ENCODE results near the gene GALNT15. TPM values are rescaled to one million over a fixed set of nuclear protein-coding genes. Genes with fewer than 3 reads are reported as not detected.

Gene GALNT15
- polyA plus RNA-seq, 1 experiment, result 5.4 TPM

DNA sequence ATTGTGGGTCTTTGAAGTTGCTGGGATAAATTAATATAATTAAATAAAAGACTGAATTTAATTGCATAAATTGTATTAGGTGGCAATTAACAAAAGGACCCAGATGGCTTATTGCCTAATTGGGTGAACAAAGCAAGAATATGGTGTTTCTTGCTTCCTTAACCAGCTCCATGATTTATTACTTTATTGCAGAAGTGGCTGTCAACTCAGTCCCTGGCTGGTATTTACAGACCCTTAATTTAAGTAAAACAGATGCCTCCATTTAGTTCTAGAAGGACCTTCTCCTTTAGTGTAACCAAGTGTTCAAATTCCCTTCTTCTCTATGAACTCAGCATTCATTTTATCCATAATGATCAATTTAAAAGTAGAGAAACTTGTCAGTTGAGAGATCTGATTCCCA is 55.2 kb downstream of the GALNT15 start:
- no peak for DNase-seq (ENCODE audit: low read depth)
- TF ChIP-seq, protein P1, sequence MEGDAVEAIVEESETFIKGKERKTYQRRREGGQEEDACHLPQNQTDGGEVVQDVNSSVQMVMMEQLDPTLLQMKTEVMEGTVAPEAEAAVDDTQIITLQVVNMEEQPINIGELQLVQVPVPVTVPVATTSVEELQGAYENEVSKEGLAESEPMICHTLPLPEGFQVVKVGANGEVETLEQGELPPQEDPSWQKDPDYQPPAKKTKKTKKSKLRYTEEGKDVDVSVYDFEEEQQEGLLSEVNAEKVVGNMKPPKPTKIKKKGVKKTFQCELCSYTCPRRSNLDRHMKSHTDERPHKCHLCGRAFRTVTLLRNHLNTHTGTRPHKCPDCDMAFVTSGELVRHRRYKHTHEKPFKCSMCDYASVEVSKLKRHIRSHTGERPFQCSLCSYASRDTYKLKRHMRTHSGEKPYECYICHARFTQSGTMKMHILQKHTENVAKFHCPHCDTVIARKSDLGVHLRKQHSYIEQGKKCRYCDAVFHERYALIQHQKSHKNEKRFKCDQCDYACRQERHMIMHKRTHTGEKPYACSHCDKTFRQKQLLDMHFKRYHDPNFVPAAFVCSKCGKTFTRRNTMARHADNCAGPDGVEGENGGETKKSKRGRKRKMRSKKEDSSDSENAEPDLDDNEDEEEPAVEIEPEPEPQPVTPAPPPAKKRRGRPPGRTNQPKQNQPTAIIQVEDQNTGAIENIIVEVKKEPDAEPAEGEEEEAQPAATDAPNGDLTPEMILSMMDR (IDR thresholded peaks at IDR 0.05; ENCODE audit: insufficient read depth, low read depth, low read length), result no peak
- Histone ChIP-seq H3K4me3 (ENCODE audit: low read depth, low read length) (no peak overlapping the region), H3K36me3 (ENCODE audit: control insufficient read depth, insufficient read depth, low read length) (no peaks in the 10 kb centered on the region), H3K27me3 (ENCODE audit: control insufficient read depth, insufficient read depth, low read length) (peaks cover 4% of the 10 kb centered on the region)
- ChIA-PET POLR2A (no interaction called here), CTCF (interaction anchor here (1.4 kb wide), 1 partner anchor 10 kb away, joined by 4 read pairs; no protein-coding TSS in a partner anchor)

DNA sequence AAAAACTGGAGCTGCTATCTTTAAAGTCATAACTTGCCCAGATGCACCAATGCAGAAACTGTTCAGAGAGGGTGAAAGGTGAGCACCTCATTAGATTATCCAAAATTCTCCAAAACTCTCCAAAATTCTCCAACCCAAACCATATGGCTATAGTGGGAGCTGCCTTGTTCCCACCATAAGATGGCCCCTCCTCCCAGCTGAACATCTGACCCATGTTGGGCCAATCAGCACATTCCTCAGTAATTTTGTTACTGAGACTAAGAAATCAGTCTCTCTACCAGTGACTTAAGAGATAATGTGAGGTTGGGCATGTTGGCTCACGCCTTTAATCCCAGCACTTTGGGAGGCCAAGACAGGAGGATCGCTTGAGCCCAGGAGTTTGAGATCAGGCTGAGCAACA is 57.5 kb downstream of the GALNT15 start:
- Histone ChIP-seq H3K36me3 (ENCODE audit: control insufficient read depth, insufficient read depth, low read length) (no peaks in the 10 kb centered on the region), H3K27me3 (ENCODE audit: control insufficient read depth, insufficient read depth, low read length) (peaks cover 4% of the 10 kb centered on the region), H3K4me3 (ENCODE audit: low read depth, low read length) (no peak overlapping the region)
- ChIA-PET POLR2A (no interaction called here), CTCF (interaction anchor here (0.9 to 1.9 kb wide), 3 partner anchors 10 to 23 kb away, joined by 3 to 4 read pairs (median 3); no protein-coding TSS in a partner anchor)
- DNase-seq (ENCODE audit: low read depth), result no peak
- TF ChIP-seq, protein P1 (IDR thresholded peaks at IDR 0.05; ENCODE audit: insufficient read depth, low read depth, low read length), result no peak

DNA sequence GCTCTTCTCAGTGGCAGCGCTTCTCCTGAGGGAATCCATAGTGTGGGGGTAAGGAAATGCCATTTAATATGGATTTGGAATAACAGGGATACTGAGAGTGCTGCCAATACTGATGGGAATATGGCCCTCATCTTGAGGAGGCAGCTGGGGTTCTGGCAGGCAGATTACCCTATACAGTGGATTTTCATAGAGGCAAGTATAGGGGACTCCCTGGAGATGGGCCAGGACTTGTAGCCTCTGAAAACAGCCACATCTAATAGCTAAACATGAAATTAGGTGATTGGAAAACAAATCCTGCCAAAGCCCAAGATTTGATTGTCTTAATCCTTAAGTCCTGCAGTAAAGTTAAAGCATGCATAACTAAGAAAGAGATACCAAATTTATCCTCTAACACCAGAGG is 59.3 kb downstream of the GALNT15 start:
- Histone ChIP-seq H3K27me3 (ENCODE audit: control insufficient read depth, insufficient read depth, low read length) (peaks cover 2% of the 10 kb centered on the region; the same call in 1 of the 2 replicates), H3K4me3 (ENCODE audit: low read depth, low read length) (no peak overlapping the region), H3K36me3 (ENCODE audit: control insufficient read depth, insufficient read depth, low read length) (no peaks in the 10 kb centered on the region)
- TF ChIP-seq, protein P1 (IDR thresholded peaks at IDR 0.05; ENCODE audit: insufficient read depth, low read depth, low read length), result no peak
- ChIA-PET CTCF (interaction anchor here (1.3 kb wide), 1 partner anchor 23 kb away, joined by 3 read pairs; no protein-coding TSS in a partner anchor), POLR2A (no interaction called here)
- DNase-seq (ENCODE audit: low read depth), result no peak

DNA sequence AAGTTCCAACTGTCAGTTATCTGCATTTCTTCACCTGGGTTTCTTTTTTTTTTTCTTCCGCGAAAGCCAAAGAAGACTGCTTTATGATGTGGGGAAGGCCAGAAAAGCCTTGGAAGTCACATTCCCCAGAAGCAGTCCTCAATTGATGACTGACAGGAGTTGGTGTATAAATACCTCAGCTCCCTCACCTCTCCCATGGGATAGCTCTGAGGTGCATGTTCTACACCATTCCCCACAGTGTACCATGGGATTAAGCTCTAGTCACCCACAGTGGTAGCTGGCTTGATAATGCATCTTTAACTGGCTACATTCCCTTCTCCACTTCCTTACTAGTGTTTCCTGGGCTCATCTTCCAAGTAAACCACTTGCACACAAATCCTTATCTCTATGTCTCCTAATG is 59.8 kb downstream of the GALNT15 start:
- TF ChIP-seq, protein P1 (IDR thresholded peaks at IDR 0.05; ENCODE audit: insufficient read depth, low read depth, low read length), result no peak
- ChIA-PET CTCF (interaction anchor here (1.3 kb wide), 1 partner anchor 24 kb away, joined by 3 read pairs; no protein-coding TSS in a partner anchor), POLR2A (no interaction called here)
- Histone ChIP-seq H3K4me3 (ENCODE audit: low read depth, low read length) (no peak overlapping the region), H3K36me3 (ENCODE audit: control insufficient read depth, insufficient read depth, low read length) (no peaks in the 10 kb centered on the region), H3K27me3 (ENCODE audit: control insufficient read depth, insufficient read depth, low read length) (0 out of 2 replicates have a peak, but pooled peaks cover 2% of the 10 kb centered on the region)
- DNase-seq (ENCODE audit: low read depth), result no peak

DNA sequence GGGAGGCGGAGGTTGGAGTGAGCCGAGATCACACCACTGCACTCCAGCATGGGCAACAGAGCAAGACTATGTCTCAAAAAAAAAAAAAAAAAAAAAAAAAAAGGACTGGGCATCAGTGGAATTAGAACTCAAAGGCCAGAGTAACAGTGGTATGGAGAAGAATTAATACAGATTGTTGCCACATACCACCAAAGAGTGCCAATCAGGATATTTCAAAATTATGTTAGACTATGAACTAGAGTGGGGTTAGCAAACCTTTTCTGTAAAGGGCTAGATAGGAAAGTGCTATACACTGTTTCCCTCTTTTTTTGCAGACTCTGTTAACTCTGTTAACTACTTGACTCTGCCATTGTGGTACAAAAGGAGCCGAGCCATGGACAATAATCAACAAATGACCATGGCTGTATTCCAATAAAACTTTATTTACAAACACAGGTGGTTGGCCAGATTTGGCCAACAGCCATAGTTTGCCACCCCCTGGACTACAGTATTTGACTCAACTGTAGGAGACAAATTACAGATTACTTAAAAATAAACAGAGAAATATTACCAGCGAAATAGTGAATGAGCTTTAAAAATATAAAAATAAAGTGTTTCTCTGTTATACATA is 61.7 kb downstream of the GALNT15 start:
- H3K4me3 ChIP-seq (ENCODE audit: low read depth, low read length), result no peak overlapping the region
- TF ChIP-seq, protein P1 (IDR thresholded peaks at IDR 0.05; ENCODE audit: insufficient read depth, low read depth, low read length), result no peak
- ChIA-PET POLR2A (no interaction called here), CTCF (interaction anchor here (2.1 kb wide), 1 partner anchor 11 kb away, joined by 5 read pairs; no protein-coding TSS in a partner anchor)
- DNase-seq (ENCODE audit: low read depth), result no peak
- no peaks in the 10 kb centered on the region for H3K36me3 ChIP-seq (ENCODE audit: control insufficient read depth, insufficient read depth, low read length)
- 0 out of 2 replicates have a peak, but pooled peaks cover 2% of the 10 kb centered on the region for H3K27me3 ChIP-seq (ENCODE audit: control insufficient read depth, insufficient read depth, low read length)

Measured in BJ (cell line).